Measurements from ENCODE around the gene PTPN20.

Gene PTPN20

GRCh38 chr10:47030191-47030703 is 119.0 kb downstream of the PTPN20 start:
- no peaks in the 10 kb centered on the region for H3K27me3 ChIP-seq (ENCODE audit: insufficient read depth, low read length)
- H2AFZ ChIP-seq (ENCODE audit: low read length), result no peak overlapping the region
- no peak overlapping the region for H3K27ac ChIP-seq (ENCODE audit: low read depth, low read length, poor library complexity, severe bottlenecking)
- no peaks in the 10 kb centered on the region for H3K36me3 ChIP-seq (ENCODE audit: insufficient read depth, low read length)
- no peaks in the 10 kb centered on the region for H3K79me2 ChIP-seq (ENCODE audit: insufficient read depth, low read length)
- H3K9ac ChIP-seq (ENCODE audit: low read length), result no peak overlapping the region
- H3K9me3 ChIP-seq (ENCODE audit: low read length), result no peaks in the 10 kb centered on the region
- no peak overlapping the region for H3K4me3 ChIP-seq (ENCODE audit: low read depth, low read length, poor library complexity, severe bottlenecking)
- no peaks in the 10 kb centered on the region for H3K9me2 ChIP-seq (ENCODE audit: low read depth, low read length)
- no peaks in the 10 kb centered on the region for H3F3A ChIP-seq (ENCODE audit: insufficient read depth, low read length)
- H3K4me1 ChIP-seq (ENCODE audit: insufficient read depth, low read length, severe bottlenecking), result no peaks in the 10 kb centered on the region
- H3K4me2 ChIP-seq (ENCODE audit: low read length), result no peak overlapping the region
- TF ChIP-seq CTCF (IDR thresholded peaks at IDR 0.05; ENCODE audit: low read length) (no peak), EZH2 (IDR thresholded peaks at IDR 0.05; ENCODE audit: borderline replicate concordance, low read length) (no peak)
- H4K20me1 ChIP-seq (ENCODE audit: insufficient read depth, low read length), result no peaks in the 10 kb centered on the region

- Histone ChIP-seq H4K20me1 (ENCODE audit: insufficient read depth, low read length) (no peaks in the 10 kb centered on the region), H3K4me1 (ENCODE audit: insufficient read depth, low read length, severe bottlenecking) (no peaks in the 10 kb centered on the region), H3K4me2 (ENCODE audit: low read length) (no peak overlapping the region), H3K79me2 (ENCODE audit: insufficient read depth, low read length) (no peaks in the 10 kb centered on the region), H3K36me3 (ENCODE audit: insufficient read depth, low read length) (no peaks in the 10 kb centered on the region), H3F3A (ENCODE audit: insufficient read depth, low read length) (no peaks in the 10 kb centered on the region), H3K9me3 (ENCODE audit: low read length) (no peaks in the 10 kb centered on the region), H3K4me3 (ENCODE audit: low read depth, low read length, poor library complexity, severe bottlenecking) (no peak overlapping the region), H3K27me3 (ENCODE audit: insufficient read depth, low read length) (no peaks in the 10 kb centered on the region), H2AFZ (ENCODE audit: low read length) (no peak overlapping the region), H3K27ac (ENCODE audit: low read depth, low read length, poor library complexity, severe bottlenecking) (no peak overlapping the region), H3K9me2 (ENCODE audit: low read depth, low read length) (no peaks in the 10 kb centered on the region), H3K9ac (ENCODE audit: low read length) (no peak overlapping the region)
- TF ChIP-seq EZH2 (IDR thresholded peaks at IDR 0.05; ENCODE audit: borderline replicate concordance, low read length) (no peak), CTCF (IDR thresholded peaks at IDR 0.05; ENCODE audit: low read length) (peak; percentile 32; the same call in 1 of the 2 replicates)
Observed at GRCh38 chr10:47031211-47031900, 120.1 kb downstream of the PTPN20 start.

GRCh38 chr10:47031901-47032465 is 120.8 kb downstream of the PTPN20 start:
- Histone ChIP-seq H3F3A (ENCODE audit: insufficient read depth, low read length) (no peaks in the 10 kb centered on the region), H3K4me2 (ENCODE audit: low read length) (no peak overlapping the region), H3K9me2 (ENCODE audit: low read depth, low read length) (no peaks in the 10 kb centered on the region), H3K27me3 (ENCODE audit: insufficient read depth, low read length) (no peaks in the 10 kb centered on the region), H3K4me1 (ENCODE audit: insufficient read depth, low read length, severe bottlenecking) (no peaks in the 10 kb centered on the region), H3K9ac (ENCODE audit: low read length) (no peak overlapping the region), H3K27ac (ENCODE audit: low read depth, low read length, poor library complexity, severe bottlenecking) (no peak overlapping the region), H3K4me3 (ENCODE audit: low read depth, low read length, poor library complexity, severe bottlenecking) (no peak overlapping the region), H3K79me2 (ENCODE audit: insufficient read depth, low read length) (no peaks in the 10 kb centered on the region), H2AFZ (ENCODE audit: low read length) (no peak overlapping the region), H4K20me1 (ENCODE audit: insufficient read depth, low read length) (no peaks in the 10 kb centered on the region), H3K36me3 (ENCODE audit: insufficient read depth, low read length) (no peaks in the 10 kb centered on the region), H3K9me3 (ENCODE audit: low read length) (no peaks in the 10 kb centered on the region)
- TF ChIP-seq CTCF (IDR thresholded peaks at IDR 0.05; ENCODE audit: low read length) (no peak), EZH2 (IDR thresholded peaks at IDR 0.05; ENCODE audit: borderline replicate concordance, low read length) (no peak)
